GM12878 (cell line): ENCODE measurements around the gene CCL14. TPM values are rescaled to one million over a fixed set of nuclear protein-coding genes. Genes with fewer than 3 reads are reported as not detected.

Experiments
- polyA plus RNA-seq, 11 experiments: library from polyadenylated mRNA; depleted of rRNA in 4 of 11; unstranded in 6 of 11; stranded (reverse) in 5 of 11; fragments of >200 nt; fragmentation: Nextera tagmentation in 4 of 11; fragmentation: Illumina TruSeq in 1 of 11; extraction: Ambion mirVana in 4 of 11; extraction: Trizol in 1 of 11; gene quantifications; 1 replicate in 1 of 11; 2 replicates in 10 of 11; pipeline versions ENCODE4 v1.2.1 to v1.2.3, GENCODE V29; 2011 to 2016; ENCODE audit warnings: inconsistent platforms in 2 of 11, missing spikeins in 2 of 11, low read depth in 1 of 11
- total RNA-seq, 4 experiments: library from RNA; depleted of rRNA in 3 of 4; stranded (reverse); fragments of >200 nt in 3 of 4; fragmentation: Illumina TruSeq in 1 of 4; extraction: Trizol in 1 of 4; gene quantifications; 2 replicates each; pipeline versions ENCODE4 v1.2.1 to v1.2.3, GENCODE V29; 2013 to 2021
- TF ChIP-seq, protein P1 (sequence below): fragments of 450-650 bp; IDR thresholded peaks from 2 replicates; pipeline ENCODE4 v1.6.1; 2017; ENCODE audit warnings: low read depth, mild to moderate bottlenecking, moderate library complexity

CCL14 gene
- total and polyA plus RNA-seq, 10 of the 15 experiments (the other 5 are each of a cell fraction or from before 2014, with no cell fraction given) = not detected

DNA sequence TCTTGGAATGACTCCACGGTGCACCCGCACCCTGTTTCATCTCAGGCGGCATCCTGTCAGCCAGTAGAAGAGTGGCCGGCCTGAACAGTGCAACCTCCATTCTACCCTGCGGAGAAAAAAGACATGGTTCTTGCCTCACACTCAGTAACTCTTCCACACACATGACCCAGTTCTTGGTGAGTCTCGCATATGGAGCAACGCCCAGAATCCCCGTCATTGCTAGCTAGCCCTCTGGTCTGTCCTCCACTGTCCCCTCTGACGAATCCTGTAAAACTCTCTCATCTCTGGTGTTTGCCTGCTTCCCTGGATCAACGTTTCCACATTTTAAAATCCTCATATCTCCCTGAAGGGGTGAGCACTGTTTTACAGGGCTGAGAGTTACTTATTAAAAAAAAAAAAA lies 51.8 kb downstream of the CCL14 start (continued):
- TF ChIP-seq, protein P1, sequence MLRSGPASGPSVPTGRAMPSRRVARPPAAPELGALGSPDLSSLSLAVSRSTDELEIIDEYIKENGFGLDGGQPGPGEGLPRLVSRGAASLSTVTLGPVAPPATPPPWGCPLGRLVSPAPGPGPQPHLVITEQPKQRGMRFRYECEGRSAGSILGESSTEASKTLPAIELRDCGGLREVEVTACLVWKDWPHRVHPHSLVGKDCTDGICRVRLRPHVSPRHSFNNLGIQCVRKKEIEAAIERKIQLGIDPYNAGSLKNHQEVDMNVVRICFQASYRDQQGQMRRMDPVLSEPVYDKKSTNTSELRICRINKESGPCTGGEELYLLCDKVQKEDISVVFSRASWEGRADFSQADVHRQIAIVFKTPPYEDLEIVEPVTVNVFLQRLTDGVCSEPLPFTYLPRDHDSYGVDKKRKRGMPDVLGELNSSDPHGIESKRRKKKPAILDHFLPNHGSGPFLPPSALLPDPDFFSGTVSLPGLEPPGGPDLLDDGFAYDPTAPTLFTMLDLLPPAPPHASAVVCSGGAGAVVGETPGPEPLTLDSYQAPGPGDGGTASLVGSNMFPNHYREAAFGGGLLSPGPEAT = no peak

Other genes starting within 250 kb of the CCL14 start
Only the 7 nearest of the 17 such genes appear.
- 5.7 and 8.8 TPM in 2 replicates for gene RDM1, start 56.0 kb downstream of the CCL14 start, total RNA-seq (2014; rRNA removed)
- gene RDM1, start 56.0 kb downstream of the CCL14 start, total RNA-seq (2014; rRNA removed; fragmentation: Illumina TruSeq; extraction: Trizol) = 5.9 and 8.1 TPM in 2 replicates
- gene RDM1, start 56.0 kb downstream of the CCL14 start, total RNA-seq (2021) = 9.7 and 12.1 TPM in 2 replicates
- gene RDM1, start 56.0 kb downstream of the CCL14 start, polyA plus RNA-seq (2011; rRNA removed) = 18.4 and 21.8 TPM in 2 replicates
- gene RDM1, start 56.0 kb downstream of the CCL14 start, polyA plus RNA-seq (2014; fragmentation: Illumina TruSeq; extraction: Trizol) = 9.6 and 11.1 TPM in 2 replicates
- 10 to 100 TPM; 12.0 to 15.9 TPM for gene RDM1, start 56.0 kb downstream of the CCL14 start, polyA plus RNA-seq (2014; fragmentation: Nextera tagmentation; extraction: Ambion mirVana)
- 6.2 and 8.2 TPM in 2 replicates for gene RDM1, start 56.0 kb downstream of the CCL14 start, polyA plus RNA-seq (2014; rRNA removed)
- gene RDM1, start 56.0 kb downstream of the CCL14 start, polyA plus RNA-seq (2016; fragmentation: Nextera tagmentation; extraction: Ambion mirVana) = 10 to 100 TPM; 11.7 to 16.0 TPM
- not detected in 2 replicates for gene LYZL6, start 43.0 kb downstream of the CCL14 start, total RNA-seq (2014; rRNA removed)
- gene LYZL6, start 43.0 kb downstream of the CCL14 start, total RNA-seq (2014; rRNA removed; fragmentation: Illumina TruSeq; extraction: Trizol) = not detected in 2 replicates
- gene LYZL6, start 43.0 kb downstream of the CCL14 start, total RNA-seq (2021) = not detected in 2 replicates
- not detected in 2 replicates for gene LYZL6, start 43.0 kb downstream of the CCL14 start, polyA plus RNA-seq (2011; rRNA removed)
- not detected in 2 replicates for gene LYZL6, start 43.0 kb downstream of the CCL14 start, polyA plus RNA-seq (2014; fragmentation: Illumina TruSeq; extraction: Trizol)
- not detected for gene LYZL6, start 43.0 kb downstream of the CCL14 start, polyA plus RNA-seq (2014; fragmentation: Nextera tagmentation; extraction: Ambion mirVana)
- not detected in 2 replicates for gene LYZL6, start 43.0 kb downstream of the CCL14 start, polyA plus RNA-seq (2014; rRNA removed)
- not detected for gene LYZL6, start 43.0 kb downstream of the CCL14 start, polyA plus RNA-seq (2016; fragmentation: Nextera tagmentation; extraction: Ambion mirVana)
- not detected in 2 replicates for gene CCL16, start 5.2 kb downstream of the CCL14 start, total RNA-seq (2014; rRNA removed)
- gene CCL16, start 5.2 kb downstream of the CCL14 start, total RNA-seq (2014; rRNA removed; fragmentation: Illumina TruSeq; extraction: Trizol) = not detected in 2 replicates
- gene CCL16, start 5.2 kb downstream of the CCL14 start, total RNA-seq (2021) = not detected in 2 replicates
- not detected in 2 replicates for gene CCL16, start 5.2 kb downstream of the CCL14 start, polyA plus RNA-seq (2011; rRNA removed)
- not detected in 2 replicates for gene CCL16, start 5.2 kb downstream of the CCL14 start, polyA plus RNA-seq (2014; fragmentation: Illumina TruSeq; extraction: Trizol)
- not detected for gene CCL16, start 5.2 kb downstream of the CCL14 start, polyA plus RNA-seq (2014; fragmentation: Nextera tagmentation; extraction: Ambion mirVana)
- not detected in 2 replicates for gene CCL16, start 5.2 kb downstream of the CCL14 start, polyA plus RNA-seq (2014; rRNA removed)
- gene CCL16, start 5.2 kb downstream of the CCL14 start, polyA plus RNA-seq (2016; fragmentation: Nextera tagmentation; extraction: Ambion mirVana) = not detected
- not detected in 2 replicates for gene CCL15, start 14.8 kb upstream of the CCL14 start, total RNA-seq (2014; rRNA removed)
- not detected in 2 replicates for gene CCL15, start 14.8 kb upstream of the CCL14 start, total RNA-seq (2014; rRNA removed; fragmentation: Illumina TruSeq; extraction: Trizol)
- not detected in 2 replicates for gene CCL15, start 14.8 kb upstream of the CCL14 start, total RNA-seq (2021)
- gene CCL15, start 14.8 kb upstream of the CCL14 start, polyA plus RNA-seq (2011; rRNA removed) = not detected in 2 replicates
- gene CCL15, start 14.8 kb upstream of the CCL14 start, polyA plus RNA-seq (2014; fragmentation: Illumina TruSeq; extraction: Trizol) = 0.12 TPM in 1 of 2 replicates, not detected in the other
- not detected for gene CCL15, start 14.8 kb upstream of the CCL14 start, polyA plus RNA-seq (2014; fragmentation: Nextera tagmentation; extraction: Ambion mirVana)
- gene CCL15, start 14.8 kb upstream of the CCL14 start, polyA plus RNA-seq (2014; rRNA removed) = not detected in 2 replicates
- not detected for gene CCL15, start 14.8 kb upstream of the CCL14 start, polyA plus RNA-seq (2016; fragmentation: Nextera tagmentation; extraction: Ambion mirVana)
- 0.22 and 0.40 TPM in 2 replicates for gene CCL23, start 31.2 kb upstream of the CCL14 start, total RNA-seq (2014; rRNA removed)
- gene CCL23, start 31.2 kb upstream of the CCL14 start, total RNA-seq (2014; rRNA removed; fragmentation: Illumina TruSeq; extraction: Trizol) = not detected in 2 replicates
- not detected in 2 replicates for gene CCL23, start 31.2 kb upstream of the CCL14 start, total RNA-seq (2021)
- 0.62 and 1.0 TPM in 2 replicates for gene CCL23, start 31.2 kb upstream of the CCL14 start, polyA plus RNA-seq (2011; rRNA removed)
- gene CCL23, start 31.2 kb upstream of the CCL14 start, polyA plus RNA-seq (2014; fragmentation: Illumina TruSeq; extraction: Trizol) = 0.15 TPM in 1 of 2 replicates, not detected in the other
- under 1 TPM in 1 of 2 experiments, not detected in 1; 0.42 TPM for gene CCL23, start 31.2 kb upstream of the CCL14 start, polyA plus RNA-seq (2014; fragmentation: Nextera tagmentation; extraction: Ambion mirVana)
- gene CCL23, start 31.2 kb upstream of the CCL14 start, polyA plus RNA-seq (2014; rRNA removed) = 0.18 TPM in 1 of 2 replicates, not detected in the other
- not detected for gene CCL23, start 31.2 kb upstream of the CCL14 start, polyA plus RNA-seq (2016; fragmentation: Nextera tagmentation; extraction: Ambion mirVana)
- gene CCL18, start 77.5 kb upstream of the CCL14 start, total RNA-seq (2014; rRNA removed) = not detected in 2 replicates
- not detected in 2 replicates for gene CCL18, start 77.5 kb upstream of the CCL14 start, total RNA-seq (2014; rRNA removed; fragmentation: Illumina TruSeq; extraction: Trizol)
- gene CCL18, start 77.5 kb upstream of the CCL14 start, total RNA-seq (2021) = not detected in 2 replicates
- gene CCL18, start 77.5 kb upstream of the CCL14 start, polyA plus RNA-seq (2011; rRNA removed) = 0.26 TPM in 1 of 2 replicates, not detected in the other
- gene CCL18, start 77.5 kb upstream of the CCL14 start, polyA plus RNA-seq (2014; fragmentation: Illumina TruSeq; extraction: Trizol) = not detected in 2 replicates
- gene CCL18, start 77.5 kb upstream of the CCL14 start, polyA plus RNA-seq (2014; fragmentation: Nextera tagmentation; extraction: Ambion mirVana) = not detected
- not detected in 2 replicates for gene CCL18, start 77.5 kb upstream of the CCL14 start, polyA plus RNA-seq (2014; rRNA removed)
- not detected for gene CCL18, start 77.5 kb upstream of the CCL14 start, polyA plus RNA-seq (2016; fragmentation: Nextera tagmentation; extraction: Ambion mirVana)
- 262 and 269 TPM in 2 replicates for gene CCL3, start 103.4 kb upstream of the CCL14 start, total RNA-seq (2014; rRNA removed)
- gene CCL3, start 103.4 kb upstream of the CCL14 start, total RNA-seq (2014; rRNA removed; fragmentation: Illumina TruSeq; extraction: Trizol) = 208 and 210 TPM in 2 replicates
- gene CCL3, start 103.4 kb upstream of the CCL14 start, total RNA-seq (2021) = 189 and 197 TPM in 2 replicates
- 330 and 1,488 TPM in 2 replicates for gene CCL3, start 103.4 kb upstream of the CCL14 start, polyA plus RNA-seq (2011; rRNA removed)
- 72.6 and 143 TPM in 2 replicates for gene CCL3, start 103.4 kb upstream of the CCL14 start, polyA plus RNA-seq (2014; fragmentation: Illumina TruSeq; extraction: Trizol)
- gene CCL3, start 103.4 kb upstream of the CCL14 start, polyA plus RNA-seq (2014; fragmentation: Nextera tagmentation; extraction: Ambion mirVana) = 100 to 1,000 TPM; 240 to 318 TPM
- 169 and 181 TPM in 2 replicates for gene CCL3, start 103.4 kb upstream of the CCL14 start, polyA plus RNA-seq (2014; rRNA removed)
- gene CCL3, start 103.4 kb upstream of the CCL14 start, polyA plus RNA-seq (2016; fragmentation: Nextera tagmentation; extraction: Ambion mirVana) = 10 to 100 TPM; 96.5 to 99.9 TPM